Activated CD4-positive, alpha-beta T cell treated with anti-CD3 and anti-CD28 coated beads, Interleukin-2, amount 10 ng/mL, durations not matched to agents 7 days and 5 days (primary cell): ENCODE measurements around the gene PPP2R2B. TPM values are rescaled to one million over a fixed set of nuclear protein-coding genes. Genes with fewer than 3 reads are reported as not detected.

ENCODE experiments used
- CTCF ChIA-PET: fragments of 350-600 bp; sonication (Branson Sonifier 250); formaldehyde crosslinking; loops from one replicate; lab custom pipeline; 2021; ENCODE audit warnings: antibody characterized with exemption; lab: Charles Lee
- POLR2A ChIA-PET: fragments of 350-600 bp; sonication (Branson Sonifier 250); formaldehyde crosslinking; loops from one replicate; lab custom pipeline; 2021; ENCODE audit warnings: antibody characterized with exemption; lab: Charles Lee
- DNase-seq: peaks from one replicate; pipeline ENCODE4 v3.0.0-alpha.2; 2020
- H3K27ac Mint-ChIP-seq: one replicate; pipeline ENCODE4 v1.8.0; 2021; ENCODE audit warnings: mild to moderate bottlenecking, moderate library complexity, mixed read lengths
- H3K27me3 Mint-ChIP-seq: one replicate; pipeline ENCODE4 v1.8.0; 2021; ENCODE audit warnings: mixed read lengths
- H3K36me3 Mint-ChIP-seq: one replicate; pipeline ENCODE4 v1.8.0; 2021; ENCODE audit warnings: low read depth, mixed read lengths
- H3K4me1 Mint-ChIP-seq: one replicate; pipeline ENCODE4 v1.8.0; 2021; ENCODE audit warnings: mixed read lengths
- H3K4me3 Mint-ChIP-seq: one replicate; pipeline ENCODE4 v1.8.0; 2021; ENCODE audit warnings: mild to moderate bottlenecking, moderate library complexity, mixed read lengths
- H3K9me3 Mint-ChIP-seq: one replicate; pipeline ENCODE4 v1.8.0; 2021; ENCODE audit warnings: mixed read lengths
- total RNA-seq, 2 experiments: library from RNA; stranded (reverse); gene quantifications; one replicate each; pipeline ENCODE4 v1.2.3, GENCODE V29; 2021

Gene PPP2R2B
- total RNA-seq, result 1 to 10 TPM; 1.8 TPM

DNA sequence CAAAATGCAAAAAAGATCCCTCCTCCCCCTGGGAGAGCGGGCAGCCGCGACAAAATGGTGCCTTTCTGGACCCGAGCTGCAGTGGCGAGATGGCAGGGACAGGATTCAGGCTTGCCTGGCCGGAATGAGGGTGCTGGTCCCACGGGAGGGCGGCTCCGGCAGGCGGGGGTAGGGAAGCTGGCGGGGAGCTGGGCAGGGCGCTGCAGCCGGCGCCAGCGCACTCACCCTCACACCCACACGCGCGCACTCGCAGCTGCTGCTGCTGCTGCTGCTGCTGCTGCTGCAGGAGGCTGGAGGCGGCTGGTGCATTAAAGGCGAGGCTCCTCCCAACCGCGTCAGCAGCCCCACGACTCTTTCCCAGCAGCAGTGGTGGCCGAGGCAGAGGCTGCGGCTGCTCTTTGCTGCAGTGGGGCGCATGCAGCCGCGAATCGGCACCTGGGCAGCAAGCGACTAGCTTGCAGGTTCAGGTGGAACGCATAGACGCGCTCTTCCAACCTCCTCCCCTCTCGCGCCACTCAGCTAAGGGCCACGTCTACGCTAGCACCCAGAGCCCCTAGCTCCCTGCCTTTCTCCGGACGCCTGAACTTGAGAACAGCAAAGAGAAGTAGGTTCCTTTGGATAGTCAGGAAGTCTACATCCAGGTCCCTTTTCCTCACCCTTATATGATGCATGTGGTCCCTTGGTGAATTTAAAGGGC, at the start of gene PPP2R2B:
Gene PPP2R2B (minus strand): TSS at position 282 of the 697 bp plus-strand sequence.
- Mint-ChIP-seq H3K9me3 (no peaks in the 10 kb centered on the region), H3K4me3 (peak within 1 kb of the TSS; percentile 84), H3K36me3 (no peaks in the 10 kb centered on the region), H3K4me1 (peaks cover 14% of the 10 kb centered on the region), H3K27ac (peak within 1 kb of the TSS; percentile 52), H3K27me3 (peaks cover 50% of the 10 kb centered on the region)
- ChIA-PET CTCF (interaction anchor here (0.6 kb wide), 1 partner anchor 160 kb away, joined by 7 read pairs; no protein-coding TSS in a partner anchor), POLR2A (no interaction called here)
- peak; percentile 49 for DNase-seq

DNA sequence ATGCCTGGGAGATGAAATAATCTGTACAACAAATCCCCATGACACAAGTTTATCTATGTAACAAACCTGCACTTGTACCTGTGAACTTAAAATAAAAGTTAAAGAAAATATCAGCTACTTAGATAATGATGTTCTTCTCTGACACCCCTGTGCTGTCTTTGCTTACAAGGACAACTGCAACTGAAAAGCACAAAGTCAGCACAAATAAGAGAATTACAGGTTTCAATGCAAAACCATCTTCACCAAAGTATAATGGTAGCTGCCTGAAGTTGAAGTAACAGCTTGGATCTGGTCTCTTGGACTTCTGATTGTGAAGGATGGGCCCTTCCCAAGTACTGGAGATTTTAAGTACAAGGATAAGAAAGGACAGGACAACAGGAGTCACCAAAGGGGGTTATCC, 45.6 kb upstream of the PPP2R2B start:
- H3K36me3 Mint-ChIP-seq, result no peaks in the 10 kb centered on the region
- H3K27me3 Mint-ChIP-seq, result no peaks in the 10 kb centered on the region
- no peak overlapping the region for H3K27ac Mint-ChIP-seq
- DNase-seq, result no peak
- CTCF ChIA-PET, result no interaction called here
- POLR2A ChIA-PET, result no interaction called here
- H3K4me3 Mint-ChIP-seq, result no peak overlapping the region
- H3K4me1 Mint-ChIP-seq, result no peaks in the 10 kb centered on the region
- peaks cover 2% of the 10 kb centered on the region for H3K9me3 Mint-ChIP-seq

DNA sequence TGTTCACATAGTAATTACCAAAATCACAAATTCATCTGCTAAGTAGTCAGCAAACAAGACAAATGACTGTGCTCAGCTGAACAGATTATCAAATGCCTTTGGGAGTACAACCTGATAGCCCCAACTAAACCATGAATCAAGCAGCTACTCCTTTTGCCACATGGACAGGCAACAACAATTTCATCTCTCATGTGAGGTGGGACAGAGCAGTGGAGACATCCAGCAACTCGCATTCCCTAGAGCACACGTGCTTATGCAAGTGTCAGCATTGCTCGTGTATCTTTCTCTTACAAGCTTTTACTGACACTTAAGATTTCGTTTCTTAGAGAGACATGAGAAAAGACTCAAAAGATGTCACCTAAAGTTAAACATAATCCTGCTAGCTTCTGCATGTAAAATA, 42.7 kb upstream of the PPP2R2B start:
- Mint-ChIP-seq H3K4me1 (no peaks in the 10 kb centered on the region), H3K36me3 (no peaks in the 10 kb centered on the region), H3K4me3 (no peak overlapping the region), H3K27me3 (no peaks in the 10 kb centered on the region), H3K27ac (no peak overlapping the region), H3K9me3 (peaks cover 2% of the 10 kb centered on the region)
- CTCF ChIA-PET, result interaction anchor here (0.6 kb wide), 1 partner anchor 891 kb away, joined by 3 read pairs; no protein-coding TSS in a partner anchor
- POLR2A ChIA-PET, result no interaction called here
- DNase-seq, result no peak

DNA sequence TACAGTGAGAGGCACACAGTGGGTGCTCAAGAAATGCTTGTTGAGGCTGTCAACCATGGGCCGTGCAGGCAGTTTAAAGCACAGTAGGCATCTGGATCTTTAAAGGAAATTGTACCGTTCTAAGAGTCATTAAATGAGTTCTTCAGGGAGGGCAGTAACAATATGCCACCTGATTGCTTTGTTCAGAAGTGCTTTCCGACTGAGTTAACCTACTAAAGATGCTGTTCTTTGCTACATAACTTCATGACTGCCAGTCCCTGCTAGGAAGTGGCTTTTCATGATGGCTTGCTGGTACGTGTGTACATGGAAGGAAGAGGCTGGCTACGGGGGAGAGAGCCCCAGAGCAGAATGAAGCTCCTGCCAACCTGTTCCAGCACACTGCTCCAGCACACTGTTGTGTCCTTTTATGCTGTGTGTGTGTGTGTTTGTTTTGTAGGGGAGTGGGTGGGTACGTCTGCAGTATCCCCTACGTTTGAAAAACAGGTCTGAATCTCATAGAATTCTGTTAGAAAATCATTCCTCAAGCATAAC, 41.9 kb upstream of the PPP2R2B start:
- no peak for DNase-seq
- POLR2A ChIA-PET, result no interaction called here
- CTCF ChIA-PET, result no interaction called here
- no peak overlapping the region for H3K4me3 Mint-ChIP-seq
- no peak overlapping the region for H3K27ac Mint-ChIP-seq
- peaks cover 4% of the 10 kb centered on the region for H3K4me1 Mint-ChIP-seq
- H3K27me3 Mint-ChIP-seq, result no peaks in the 10 kb centered on the region
- H3K36me3 Mint-ChIP-seq, result no peaks in the 10 kb centered on the region
- H3K9me3 Mint-ChIP-seq, result peaks cover 2% of the 10 kb centered on the region

DNA sequence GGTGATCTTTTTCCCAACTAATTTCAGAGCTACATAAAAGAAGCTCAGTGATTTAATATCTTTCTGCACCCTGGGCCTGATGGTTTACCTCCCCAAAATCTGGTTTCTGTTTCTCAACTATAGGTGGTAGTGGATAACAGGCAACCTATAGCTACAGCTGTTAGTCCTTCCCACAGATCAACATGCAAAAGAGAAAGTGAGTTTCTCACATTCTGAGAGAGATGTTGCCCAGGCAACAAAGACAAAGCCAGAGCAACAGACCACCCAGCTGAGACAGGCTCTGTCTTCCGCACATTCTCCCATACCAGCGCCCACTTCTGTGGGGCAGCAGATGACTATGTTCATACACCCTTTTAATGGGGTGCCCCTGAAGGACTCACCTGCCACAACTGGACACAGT, 40.7 kb upstream of the PPP2R2B start:
- H3K9me3 Mint-ChIP-seq, result peaks cover 2% of the 10 kb centered on the region
- H3K36me3 Mint-ChIP-seq, result no peaks in the 10 kb centered on the region
- H3K27ac Mint-ChIP-seq, result no peak overlapping the region
- no peak for DNase-seq
- H3K4me3 Mint-ChIP-seq, result no peak overlapping the region
- peaks cover 4% of the 10 kb centered on the region for H3K4me1 Mint-ChIP-seq
- POLR2A ChIA-PET, result no interaction called here
- CTCF ChIA-PET, result no interaction called here
- H3K27me3 Mint-ChIP-seq, result no peaks in the 10 kb centered on the region

DNA sequence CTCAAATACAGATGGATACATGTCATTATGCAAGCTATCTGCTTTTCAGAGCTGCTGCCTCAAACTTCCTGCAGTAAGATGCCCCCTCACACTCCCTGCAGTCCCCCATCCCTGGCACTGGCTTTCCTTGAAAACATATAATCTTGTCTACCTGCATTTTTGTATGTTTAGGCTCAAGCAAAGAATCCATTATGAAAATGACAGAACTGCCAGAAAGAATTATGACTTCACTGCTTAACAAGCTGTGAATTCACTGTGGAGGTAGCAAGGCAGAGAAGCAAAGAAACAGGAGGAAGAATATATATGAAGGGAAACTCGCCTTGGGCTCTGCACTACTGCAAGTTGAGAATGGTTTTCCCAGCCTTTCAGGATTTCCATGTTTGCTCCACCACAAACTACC, 39.4 kb upstream of the PPP2R2B start:
- Mint-ChIP-seq H3K27me3 (no peaks in the 10 kb centered on the region), H3K27ac (no peak overlapping the region), H3K4me3 (no peak overlapping the region), H3K4me1 (peaks cover 4% of the 10 kb centered on the region), H3K36me3 (no peaks in the 10 kb centered on the region), H3K9me3 (no peaks in the 10 kb centered on the region)
- no peak for DNase-seq
- ChIA-PET POLR2A (no interaction called here), CTCF (no interaction called here)

DNA sequence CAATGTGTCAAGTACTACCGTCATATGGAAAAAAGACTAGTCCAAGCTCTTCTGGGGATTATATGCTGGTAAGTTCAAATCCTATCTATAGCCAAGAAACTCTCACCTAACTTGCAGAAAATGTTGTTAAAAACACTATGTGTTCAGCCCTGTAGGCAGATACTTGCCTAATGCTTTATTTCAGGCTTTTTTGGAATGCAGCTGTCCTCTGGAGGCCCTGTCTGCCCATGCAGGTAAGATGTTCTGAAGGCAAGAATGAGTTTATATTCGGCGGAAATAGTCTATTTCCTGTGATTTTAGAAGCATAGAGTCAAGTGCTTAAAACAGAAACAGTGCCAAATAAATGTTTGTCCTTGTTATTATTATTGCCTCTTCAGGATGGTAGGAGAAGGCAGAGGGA, 34.3 kb upstream of the PPP2R2B start:
- H3K27me3 Mint-ChIP-seq, result peaks cover 3% of the 10 kb centered on the region
- CTCF ChIA-PET, result no interaction called here
- H3K4me1 Mint-ChIP-seq, result peaks cover 6% of the 10 kb centered on the region
- H3K36me3 Mint-ChIP-seq, result no peaks in the 10 kb centered on the region
- no peak overlapping the region for H3K4me3 Mint-ChIP-seq
- no peaks in the 10 kb centered on the region for H3K9me3 Mint-ChIP-seq
- no peak overlapping the region for H3K27ac Mint-ChIP-seq
- POLR2A ChIA-PET, result no interaction called here
- no peak for DNase-seq

DNA sequence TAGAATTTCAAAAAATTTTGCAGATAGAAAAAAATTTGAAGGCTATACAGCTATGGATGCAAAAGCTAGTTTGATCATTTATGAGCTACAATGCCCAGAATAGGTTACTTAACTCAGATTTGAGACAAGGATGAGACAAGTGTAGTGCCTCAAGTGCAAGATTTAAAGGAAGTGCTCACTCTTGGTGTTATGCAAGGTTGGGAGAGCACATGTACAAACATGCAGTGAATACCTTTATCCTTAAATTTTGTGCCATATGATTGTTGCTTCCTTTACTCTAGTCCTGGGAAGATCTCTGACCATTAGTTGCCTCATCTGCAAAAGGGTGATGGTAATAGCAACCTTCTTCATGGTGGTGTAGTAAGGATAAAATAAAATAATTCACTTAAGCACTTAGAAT, 31.7 kb upstream of the PPP2R2B start:
- DNase-seq, result no peak
- ChIA-PET CTCF (interaction anchor here (1.0 kb wide), 1 partner anchor 15 kb away, joined by 3 read pairs; no protein-coding TSS in a partner anchor), POLR2A (no interaction called here)
- Mint-ChIP-seq H3K9me3 (no peaks in the 10 kb centered on the region), H3K4me3 (no peak overlapping the region), H3K27me3 (peaks cover 3% of the 10 kb centered on the region), H3K4me1 (peaks cover 1% of the 10 kb centered on the region), H3K27ac (no peak overlapping the region), H3K36me3 (no peaks in the 10 kb centered on the region)

DNA sequence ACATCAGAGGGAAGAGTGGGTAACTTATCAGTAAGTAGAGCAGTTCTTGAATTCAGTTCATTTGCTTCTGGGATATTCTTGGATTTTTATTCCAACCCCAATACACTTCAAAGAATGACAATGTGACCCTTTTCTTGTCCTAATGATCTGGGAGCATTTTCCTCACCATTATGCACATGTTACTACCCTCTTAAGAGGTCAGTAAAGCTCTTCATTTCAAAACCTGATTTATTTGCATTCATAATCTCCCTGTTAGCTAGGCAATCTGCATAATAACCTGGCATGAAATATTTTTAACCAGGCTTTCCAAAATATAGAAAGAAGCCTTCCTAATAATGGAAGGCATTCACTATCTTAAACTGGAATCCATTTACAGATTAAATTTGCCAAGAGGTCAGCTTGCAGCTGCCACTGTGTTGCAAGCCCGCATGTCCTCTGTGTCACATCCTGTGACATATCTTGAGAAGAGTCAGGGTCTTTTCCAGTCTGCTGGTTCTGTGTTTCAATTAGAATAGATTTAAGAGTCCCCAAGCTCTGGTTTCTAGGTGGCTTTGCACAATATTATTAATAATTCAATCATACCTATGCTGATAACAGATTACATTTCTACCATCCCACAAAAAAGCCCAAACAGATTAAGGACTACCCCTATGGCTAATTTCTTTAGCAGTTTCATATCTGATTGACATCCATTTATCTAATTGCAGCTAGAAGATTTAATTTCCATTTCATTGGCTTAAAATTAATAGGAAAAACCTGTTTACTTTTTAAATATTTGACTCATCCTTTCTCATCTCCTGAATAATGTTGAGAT, 30.9 kb upstream of the PPP2R2B start:
- Mint-ChIP-seq H3K4me3 (no peak overlapping the region), H3K27me3 (peaks cover 3% of the 10 kb centered on the region), H3K27ac (no peak overlapping the region), H3K4me1 (peaks cover 1% of the 10 kb centered on the region), H3K36me3 (no peaks in the 10 kb centered on the region), H3K9me3 (no peaks in the 10 kb centered on the region)
- POLR2A ChIA-PET, result no interaction called here
- no peak for DNase-seq
- CTCF ChIA-PET, result interaction anchor here (0.7 to 1.0 kb wide), 3 partner anchors 15 to 311 kb away, joined by 3 to 4 read pairs (median 3); no protein-coding TSS in a partner anchor

DNA sequence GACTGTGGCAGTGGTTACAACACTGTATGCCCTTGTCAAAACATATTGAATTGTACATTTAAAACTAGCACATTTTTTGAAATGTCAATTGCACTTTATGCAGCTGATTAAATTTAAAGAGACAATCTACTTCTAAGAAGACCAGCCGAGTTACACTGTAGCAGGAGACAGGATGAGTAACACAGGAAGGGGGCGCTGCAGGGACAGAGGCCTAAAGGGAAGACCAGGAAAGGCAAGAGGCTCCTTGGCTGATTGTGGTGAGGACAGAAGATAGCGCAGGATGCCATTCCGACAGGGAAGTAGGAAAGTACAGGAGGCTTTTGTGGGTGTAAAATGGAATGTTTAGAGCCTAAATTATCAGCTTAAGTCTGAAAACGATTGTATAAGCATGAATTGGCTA, 28.2 kb upstream of the PPP2R2B start:
- H3K27ac Mint-ChIP-seq, result no peak overlapping the region
- no peaks in the 10 kb centered on the region for H3K36me3 Mint-ChIP-seq
- H3K27me3 Mint-ChIP-seq, result peaks cover 7% of the 10 kb centered on the region
- no peak overlapping the region for H3K4me3 Mint-ChIP-seq
- no peaks in the 10 kb centered on the region for H3K9me3 Mint-ChIP-seq
- CTCF ChIA-PET, result no interaction called here
- DNase-seq, result no peak
- no peaks in the 10 kb centered on the region for H3K4me1 Mint-ChIP-seq
- POLR2A ChIA-PET, result no interaction called here

DNA sequence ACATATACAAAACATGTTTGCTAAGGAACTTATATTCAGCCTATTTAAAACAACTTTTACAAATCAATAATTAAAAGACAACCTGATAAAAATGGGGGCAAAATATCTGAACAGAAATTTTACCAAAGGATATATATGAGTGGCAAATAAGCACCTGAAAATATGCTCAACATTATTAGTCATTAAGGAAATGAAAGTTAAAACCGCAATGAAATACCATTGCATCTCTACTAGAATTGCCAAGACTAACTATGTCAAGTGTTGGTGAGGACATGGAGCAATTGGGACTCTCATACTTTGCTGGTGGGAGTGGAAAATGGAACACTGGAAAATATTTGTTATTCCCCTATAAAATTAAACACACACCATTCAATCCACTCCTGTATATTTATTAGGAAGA, 26.3 kb upstream of the PPP2R2B start:
- CTCF ChIA-PET, result no interaction called here
- Mint-ChIP-seq H3K4me1 (no peaks in the 10 kb centered on the region), H3K27me3 (peaks cover 8% of the 10 kb centered on the region), H3K4me3 (no peak overlapping the region), H3K36me3 (no peaks in the 10 kb centered on the region), H3K9me3 (no peaks in the 10 kb centered on the region), H3K27ac (no peak overlapping the region)
- POLR2A ChIA-PET, result no interaction called here
- no peak for DNase-seq

DNA sequence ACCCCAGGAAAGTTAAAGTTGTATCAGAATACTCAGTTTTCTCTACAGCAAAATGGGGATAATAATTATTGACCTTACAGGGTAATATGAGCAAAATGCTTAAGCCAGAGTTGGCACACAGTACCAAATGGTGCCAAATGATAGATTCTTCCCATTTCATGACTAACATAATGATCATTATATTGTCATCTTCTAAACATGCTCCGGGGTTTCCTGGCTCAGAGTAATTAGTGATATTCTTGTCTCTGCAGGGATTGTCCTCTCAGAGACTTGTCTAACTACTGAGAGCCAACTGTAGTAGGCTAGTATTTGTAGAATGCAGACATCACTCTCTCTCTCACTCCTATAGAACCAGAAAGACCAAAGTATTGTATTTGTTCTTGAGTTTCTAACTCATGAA, 25.2 kb upstream of the PPP2R2B start:
- no peak overlapping the region for H3K4me3 Mint-ChIP-seq
- H3K36me3 Mint-ChIP-seq, result no peaks in the 10 kb centered on the region

DNA sequence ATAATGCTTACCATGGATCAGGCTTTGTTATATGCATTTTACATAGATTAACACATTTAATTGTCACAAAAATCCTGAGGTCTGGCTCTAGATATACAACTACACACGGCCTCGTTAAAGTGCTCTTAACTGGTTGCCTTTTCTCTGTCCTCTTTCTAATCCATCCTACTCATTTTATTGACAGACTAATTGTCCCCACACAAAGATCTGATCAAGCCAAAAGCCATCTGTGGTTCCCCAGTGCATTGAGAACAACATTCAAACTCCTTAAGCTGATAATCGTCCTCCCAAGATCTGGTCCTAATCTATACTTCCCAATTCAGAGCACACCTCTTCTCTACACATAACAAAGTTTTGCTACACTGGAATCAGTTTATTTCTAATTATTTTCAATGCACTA, 23.9 kb upstream of the PPP2R2B start:
- Mint-ChIP-seq H3K36me3 (no peaks in the 10 kb centered on the region), H3K4me3 (no peak overlapping the region), H3K27ac (no peak overlapping the region), H3K27me3 (peaks cover 8% of the 10 kb centered on the region), H3K4me1 (no peaks in the 10 kb centered on the region), H3K9me3 (no peaks in the 10 kb centered on the region)
- ChIA-PET POLR2A (no interaction called here), CTCF (no interaction called here)
- no peak for DNase-seq

More for the DNA sequence above, 25.2 kb upstream of the PPP2R2B start:
- Mint-ChIP-seq H3K9me3 (no peaks in the 10 kb centered on the region), H3K4me1 (no peaks in the 10 kb centered on the region), H3K27ac (no peak overlapping the region), H3K27me3 (peaks cover 8% of the 10 kb centered on the region)
- CTCF ChIA-PET, result no interaction called here
- POLR2A ChIA-PET, result no interaction called here
- DNase-seq, result no peak
